Common myeloid progenitor, CD34-positive (primary cell): Measurements from ENCODE around the gene POP7.

Experiments
- CTCF ChIA-PET: fragments of 350-600 bp; sonication (Branson Sonifier 250); formaldehyde crosslinking; loops from one replicate; lab custom pipeline; 2021; ENCODE audit warnings: antibody characterized with exemption; lab: Charles Lee
- POLR2A ChIA-PET: fragments of 350-600 bp; sonication (Branson Sonifier 250); formaldehyde crosslinking; loops from one replicate; lab custom pipeline; 2021; ENCODE audit warnings: antibody characterized with exemption; lab: Charles Lee
- DNase-seq, 3 donors: peaks; one replicate each; pipeline versions ENCODE4 v3.0.0 to v3.0.0-alpha.2; 2013
- H3K27ac ChIP-seq, 2 experiments: 1 replicate in 1 of 2; 2 replicates in 1 of 2; pipeline ENCODE4 v1.7.0; 2013; ENCODE audit warnings: inconsistent platforms in 2 of 2, low read length in 2 of 2, mild to moderate bottlenecking in 2 of 2, low read depth in 1 of 2, moderate library complexity in 1 of 2; ENCODE audit not compliant: severe bottlenecking in 2 of 2, insufficient read depth in 1 of 2, poor library complexity in 1 of 2
- H3K27me3 ChIP-seq, 5 experiments: replicated peaks in 2 of 5; 1 replicate in 3 of 5; 2 replicates in 2 of 5; pipeline versions ENCODE4 v1.6.1 to v1.7.0; 2013; ENCODE audit warnings: low read length in 4 of 5, mild to moderate bottlenecking in 2 of 5, moderate library complexity in 2 of 5, inconsistent platforms in 1 of 5; ENCODE audit not compliant: insufficient read depth in 5 of 5, control insufficient read depth in 4 of 5
- H3K36me3 ChIP-seq, 4 experiments: 1 replicate in 2 of 4; 2 replicates in 2 of 4; pipeline versions ENCODE4 v1.6.1 to v1.7.0; 2013; ENCODE audit warnings: low read length in 3 of 4, control low read depth in 1 of 4, mild to moderate bottlenecking in 1 of 4; ENCODE audit not compliant: control insufficient read depth in 4 of 4, insufficient read depth in 4 of 4
- H3K4me1 ChIP-seq, 4 experiments: 1 replicate in 3 of 4; 2 replicates in 1 of 4; pipeline versions ENCODE4 v1.6.1 to v1.7.1; 2013; ENCODE audit warnings: low read length in 3 of 4, mild to moderate bottlenecking in 3 of 4, control low read depth in 1 of 4, inconsistent platforms in 1 of 4, moderate library complexity in 1 of 4; ENCODE audit not compliant: control insufficient read depth in 4 of 4, insufficient read depth in 4 of 4; ENCODE audit errors: control extremely low read depth in 1 of 4
- H3K4me3 ChIP-seq, 7 experiments: 1 replicate in 4 of 7; 2 replicates in 3 of 7; pipeline versions ENCODE4 v1.5.1 to v1.7.0; 2013; ENCODE audit warnings: mild to moderate bottlenecking in 7 of 7, low read length in 6 of 7, moderate library complexity in 6 of 7, inconsistent platforms in 2 of 7, low read depth in 2 of 7, control low read depth in 1 of 7; ENCODE audit not compliant: insufficient read depth in 4 of 7, control insufficient read depth in 1 of 7; ENCODE audit errors: extremely low read depth in 1 of 7
- H3K9me3 ChIP-seq, 5 experiments: 1 replicate in 4 of 5; 2 replicates in 1 of 5; pipeline versions ENCODE4 v1.6.1 to v1.7.1; 2013; ENCODE audit warnings: low read length in 4 of 5, mild to moderate bottlenecking in 2 of 5, inconsistent platforms in 1 of 5, low read depth in 1 of 5, moderate library complexity in 1 of 5; ENCODE audit not compliant: control insufficient read depth in 4 of 5, insufficient read depth in 2 of 5; ENCODE audit errors: control extremely low read depth in 1 of 5
- WGBS: methylation state at CpG from one replicate; pipeline ENCODE4 v1.1.5; 2013; ENCODE audit not compliant: insufficient coverage; 5-methylcytosine and 5-hydroxymethylcytosine counted together

Gene POP7

DNA sequence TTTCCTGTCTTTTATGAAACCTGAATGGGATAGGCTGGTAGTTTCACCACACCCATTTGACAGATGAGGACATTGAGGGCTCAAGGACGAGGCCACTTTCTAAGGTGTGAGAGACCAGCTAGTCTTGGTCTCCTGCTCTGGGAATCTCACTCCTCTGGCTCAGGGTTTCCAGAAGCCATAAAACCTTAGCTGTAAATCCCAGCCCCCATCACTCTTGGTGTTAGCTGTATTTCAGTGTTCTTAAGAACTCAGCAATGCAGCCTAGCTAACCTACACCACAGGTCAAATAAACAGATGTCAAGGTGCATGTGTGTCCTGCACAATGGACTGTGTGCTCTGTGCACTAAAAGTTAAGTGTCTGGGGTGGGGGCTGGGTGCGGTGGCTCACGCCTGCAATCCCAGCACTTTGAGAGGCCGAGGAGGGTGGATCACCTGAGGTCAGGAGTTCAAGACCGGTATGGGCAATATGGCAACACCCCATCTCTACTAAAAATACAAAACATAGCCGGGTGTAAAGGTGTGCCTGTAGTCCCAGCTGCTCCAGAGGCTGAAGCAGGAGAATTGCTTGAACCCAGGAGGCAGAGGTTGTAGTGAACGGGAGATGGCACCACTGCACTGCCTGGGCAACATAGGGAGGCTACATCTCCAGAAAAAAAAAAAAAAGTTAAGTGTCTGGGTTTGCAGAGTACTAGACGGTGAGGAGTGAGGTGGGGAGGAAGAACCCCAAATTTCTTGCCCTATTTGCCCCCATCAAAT is 13.8 kb downstream of the POP7 start:
- Histone ChIP-seq H3K27ac (no peak overlapping the region), H3K4me3 (peak overlapping the region in 3 of 7 experiments; percentile 51 to 60 (median 56)), H3K4me1 (peaks cover 0 to 14% (median 8%) of the 10 kb centered on the region in 4 experiments), H3K36me3 (no peaks in the 10 kb centered on the region), H3K27me3 (peaks cover 0 to 45% (median 29%) of the 10 kb centered on the region in 5 experiments), H3K9me3 (peaks cover 0 to 13% (median 4%) of the 10 kb centered on the region in 5 experiments)
- ChIA-PET POLR2A (no interaction called here), CTCF (interaction anchor here (0.6 to 4.0 kb wide), 8 partner anchors 9 to 133 kb away, joined by 3 to 18 read pairs (median 3); partner anchors contain the start of genes POP7 and SLC12A9)
- WGBS, result 24% methylated on average over 2 of the region's 8 CpGs
- peak; percentile 31 to 68 (median 65) for DNase-seq

DNA sequence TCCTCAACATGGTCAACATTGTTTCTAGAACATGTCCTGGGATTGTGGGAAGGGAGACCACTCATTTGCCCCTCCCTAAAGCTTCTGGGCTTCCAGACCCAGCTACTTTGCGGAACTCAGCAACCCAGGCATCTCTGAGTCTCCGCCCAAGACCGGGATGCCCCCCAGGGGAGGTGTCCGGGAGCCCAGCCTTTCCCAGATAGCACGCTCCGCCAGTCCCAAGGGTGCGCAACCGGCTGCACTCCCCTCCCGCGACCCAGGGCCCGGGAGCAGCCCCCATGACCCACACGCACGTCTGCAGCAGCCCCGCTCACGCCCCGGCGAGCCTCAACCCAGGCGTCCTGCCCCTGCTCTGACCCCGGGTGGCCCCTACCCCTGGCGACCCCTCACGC is 14.4 kb downstream of the POP7 start, which contains the start of gene EPO:
TSS of gene EPO (plus strand) at position 190 of the 392 bp plus-strand sequence. CDS start 513 bp downstream, outside the sequence.
- peaks cover 0 to 13% (median 4%) of the 10 kb centered on the region in 5 experiments for H3K9me3 ChIP-seq
- peak within 1 kb of the TSS in 4 of 7 experiments; percentile 26 to 60 (median 54) for H3K4me3 ChIP-seq
- WGBS, result 0% methylated on average over 11 of the region's 21 CpGs
- peaks cover 0 to 45% (median 29%) of the 10 kb centered on the region in 5 experiments for H3K27me3 ChIP-seq
- DNase-seq, result no peak
- POLR2A ChIA-PET, result no interaction called here
- CTCF ChIA-PET, result interaction anchor here (0.7 to 4.0 kb wide), 7 partner anchors 9 to 132 kb away, joined by 3 to 18 read pairs (median 3); partner anchors contain the start of genes POP7 and SLC12A9
- no peaks in the 10 kb centered on the region for H3K36me3 ChIP-seq
- no peak within 1 kb of the TSS for H3K27ac ChIP-seq
- H3K4me1 ChIP-seq, result peaks cover 0 to 14% (median 8%) of the 10 kb centered on the region in 4 experiments

DNA sequence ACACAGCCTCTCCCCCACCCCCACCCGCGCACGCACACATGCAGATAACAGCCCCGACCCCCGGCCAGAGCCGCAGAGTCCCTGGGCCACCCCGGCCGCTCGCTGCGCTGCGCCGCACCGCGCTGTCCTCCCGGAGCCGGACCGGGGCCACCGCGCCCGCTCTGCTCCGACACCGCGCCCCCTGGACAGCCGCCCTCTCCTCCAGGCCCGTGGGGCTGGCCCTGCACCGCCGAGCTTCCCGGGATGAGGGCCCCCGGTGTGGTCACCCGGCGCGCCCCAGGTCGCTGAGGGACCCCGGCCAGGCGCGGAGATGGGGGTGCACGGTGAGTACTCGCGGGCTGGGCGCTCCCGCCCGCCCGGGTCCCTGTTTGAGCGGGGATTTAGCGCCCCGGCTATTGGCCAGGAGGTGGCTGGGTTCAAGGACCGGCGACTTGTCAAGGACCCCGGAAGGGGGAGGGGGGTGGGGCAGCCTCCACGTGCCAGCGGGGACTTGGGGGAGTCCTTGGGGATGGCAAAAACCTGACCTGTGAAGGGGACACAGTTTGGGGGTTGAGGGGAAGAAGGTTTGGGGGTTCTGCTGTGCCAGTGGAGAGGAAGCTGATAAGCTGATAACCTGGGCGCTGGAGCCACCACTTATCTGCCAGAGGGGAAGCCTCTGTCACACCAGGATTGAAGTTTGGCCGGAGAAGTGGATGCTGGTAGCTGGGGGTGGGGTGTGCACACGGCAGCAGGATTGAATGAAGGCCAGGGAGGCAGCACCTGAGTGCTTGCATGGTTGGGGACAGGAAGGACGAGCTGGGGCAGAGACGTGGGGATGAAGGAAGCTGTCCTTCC is 15.0 kb downstream of the POP7 start:
- Histone ChIP-seq H3K36me3 (no peaks in the 10 kb centered on the region), H3K4me3 (peak overlapping the region in 2 of 7 experiments; percentile 51 to 60), H3K27me3 (peaks cover 0 to 50% (median 29%) of the 10 kb centered on the region in 5 experiments), H3K4me1 (peaks cover 0 to 14% (median 8%) of the 10 kb centered on the region in 4 experiments), H3K9me3 (peaks cover 0 to 13% (median 4%) of the 10 kb centered on the region in 5 experiments), H3K27ac (no peak overlapping the region)
- WGBS, result 3% methylated on average over 47 of the region's 56 CpGs
- no peak for DNase-seq
- ChIA-PET POLR2A (no interaction called here), CTCF (interaction anchor here (0.7 to 4.0 kb wide), 9 partner anchors 8 to 131 kb away, joined by 3 to 18 read pairs (median 3); partner anchors contain the start of genes POP7 and SLC12A9)

DNA sequence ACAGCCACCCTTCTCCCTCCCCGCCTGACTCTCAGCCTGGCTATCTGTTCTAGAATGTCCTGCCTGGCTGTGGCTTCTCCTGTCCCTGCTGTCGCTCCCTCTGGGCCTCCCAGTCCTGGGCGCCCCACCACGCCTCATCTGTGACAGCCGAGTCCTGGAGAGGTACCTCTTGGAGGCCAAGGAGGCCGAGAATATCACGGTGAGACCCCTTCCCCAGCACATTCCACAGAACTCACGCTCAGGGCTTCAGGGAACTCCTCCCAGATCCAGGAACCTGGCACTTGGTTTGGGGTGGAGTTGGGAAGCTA is 15.5 kb downstream of the POP7 start:
- ChIA-PET CTCF (interaction anchor here (0.7 to 4.0 kb wide), 5 partner anchors 9 to 130 kb away, joined by 3 to 18 read pairs (median 4); partner anchors contain the start of genes POP7 and SLC12A9), POLR2A (no interaction called here)
- Histone ChIP-seq H3K9me3 (peaks cover 0 to 13% (median 4%) of the 10 kb centered on the region in 5 experiments), H3K36me3 (no peaks in the 10 kb centered on the region), H3K27ac (no peak overlapping the region), H3K27me3 (peaks cover 0 to 50% (median 29%) of the 10 kb centered on the region in 5 experiments), H3K4me3 (no peak overlapping the region), H3K4me1 (peaks cover 0 to 14% (median 8%) of the 10 kb centered on the region in 4 experiments)
- no peak for DNase-seq
- 93% methylated on average over 7 of the region's 8 CpGs for WGBS

DNA sequence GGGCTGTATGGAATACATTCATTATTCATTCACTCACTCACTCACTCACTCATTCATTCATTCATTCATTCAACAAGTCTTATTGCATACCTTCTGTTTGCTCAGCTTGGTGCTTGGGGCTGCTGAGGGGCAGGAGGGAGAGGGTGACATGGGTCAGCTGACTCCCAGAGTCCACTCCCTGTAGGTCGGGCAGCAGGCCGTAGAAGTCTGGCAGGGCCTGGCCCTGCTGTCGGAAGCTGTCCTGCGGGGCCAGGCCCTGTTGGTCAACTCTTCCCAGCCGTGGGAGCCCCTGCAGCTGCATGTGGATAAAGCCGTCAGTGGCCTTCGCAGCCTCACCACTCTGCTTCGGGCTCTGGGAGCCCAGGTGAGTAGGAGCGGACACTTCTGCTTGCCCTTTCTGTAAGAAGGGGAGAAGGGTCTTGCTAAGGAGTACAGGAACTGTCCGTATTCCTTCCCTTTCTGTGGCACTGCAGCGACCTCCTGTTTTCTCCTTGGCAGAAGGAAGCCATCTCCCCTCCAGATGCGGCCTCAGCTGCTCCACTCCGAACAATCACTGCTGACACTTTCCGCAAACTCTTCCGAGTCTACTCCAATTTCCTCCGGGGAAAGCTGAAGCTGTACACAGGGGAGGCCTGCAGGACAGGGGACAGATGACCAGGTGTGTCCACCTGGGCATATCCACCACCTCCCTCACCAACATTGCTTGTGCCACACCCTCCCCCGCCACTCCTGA is 16.7 kb downstream of the POP7 start:
- POLR2A ChIA-PET, result no interaction called here
- H3K27me3 ChIP-seq, result peaks cover 2 to 50% (median 29%) of the 10 kb centered on the region in 5 experiments

DNA sequence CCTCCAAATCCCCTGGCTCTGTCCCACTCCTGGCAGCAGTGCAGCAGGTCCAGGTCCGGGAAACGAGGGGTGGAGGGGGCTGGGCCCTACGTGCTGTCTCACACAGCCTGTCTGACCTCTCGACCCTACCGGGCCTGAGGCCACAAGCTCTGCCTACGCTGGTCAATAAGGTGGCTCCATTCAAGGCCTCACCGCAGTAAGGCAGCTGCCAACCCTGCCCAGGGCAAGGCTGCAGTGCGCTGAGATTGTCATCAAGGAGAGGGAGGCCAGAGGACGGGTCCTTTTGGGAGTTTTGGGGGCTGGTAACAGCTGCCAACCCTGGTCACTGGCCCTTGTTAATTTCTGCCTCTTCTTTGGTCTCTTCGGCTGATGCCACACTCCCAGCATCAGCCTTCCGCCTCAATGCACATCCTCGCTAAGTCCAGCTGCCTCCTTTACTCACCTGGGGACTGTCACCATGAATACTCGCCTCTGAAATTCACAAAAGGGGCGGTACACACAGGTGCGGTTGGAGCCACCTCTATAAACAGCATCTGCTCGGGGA is 17.9 kb downstream of the POP7 start:
- H3K4me1 ChIP-seq, result peaks cover 0 to 14% (median 8%) of the 10 kb centered on the region in 4 experiments
- ChIA-PET POLR2A (no interaction called here), CTCF (interaction anchor here (1.5 to 5.0 kb wide), 3 partner anchors 9 to 128 kb away, joined by 5 to 30 read pairs (median 11); partner anchors contain the start of genes POP7, SLC12A9 and ZAN)
- H3K9me3 ChIP-seq, result peaks cover 0 to 8% (median 3%) of the 10 kb centered on the region in 5 experiments
- H3K27me3 ChIP-seq, result peaks cover 2 to 49% (median 29%) of the 10 kb centered on the region in 5 experiments
- no peak overlapping the region for H3K4me3 ChIP-seq
- H3K36me3 ChIP-seq, result no peaks in the 10 kb centered on the region
- WGBS, result 94% methylated on average over 8 of the region's 16 CpGs
- DNase-seq, result no peak
- H3K27ac ChIP-seq, result no peak overlapping the region

More for the DNA sequence above, 16.7 kb downstream of the POP7 start:
- Histone ChIP-seq H3K36me3 (no peaks in the 10 kb centered on the region), H3K4me1 (peaks cover 0 to 14% (median 8%) of the 10 kb centered on the region in 4 experiments), H3K4me3 (no peak overlapping the region), H3K27ac (no peak overlapping the region), H3K9me3 (peaks cover 0 to 12% (median 4%) of the 10 kb centered on the region in 5 experiments)
- CTCF ChIA-PET, result interaction anchor here (0.8 to 5.0 kb wide), 5 partner anchors 10 to 129 kb away, joined by 3 to 30 read pairs (median 5); partner anchors contain the start of genes POP7, SLC12A9 and ZAN
- DNase-seq, result no peak
- WGBS, result 92% methylated on average over 10 of the region's 17 CpGs
